Measurements from ENCODE around the gene SYNE2.

Gene SYNE2

GRCh38 chr14:63908667-63909264, 56.0 kb downstream of the SYNE2 start:
- DNase-seq = no peak

- DNase-seq = no peak
Observed at GRCh38 chr14:63909984-63910383, 57.2 kb downstream of the SYNE2 start.

GRCh38 chr14:63910583-63911363, 58.0 kb downstream of the SYNE2 start:
- no peak for DNase-seq

- no peak for DNase-seq
Observed at GRCh38 chr14:63911404-63911803, 58.6 kb downstream of the SYNE2 start.

GRCh38 chr14:63912286-63912685, 59.5 kb downstream of the SYNE2 start:
- no peak for DNase-seq

DNA sequence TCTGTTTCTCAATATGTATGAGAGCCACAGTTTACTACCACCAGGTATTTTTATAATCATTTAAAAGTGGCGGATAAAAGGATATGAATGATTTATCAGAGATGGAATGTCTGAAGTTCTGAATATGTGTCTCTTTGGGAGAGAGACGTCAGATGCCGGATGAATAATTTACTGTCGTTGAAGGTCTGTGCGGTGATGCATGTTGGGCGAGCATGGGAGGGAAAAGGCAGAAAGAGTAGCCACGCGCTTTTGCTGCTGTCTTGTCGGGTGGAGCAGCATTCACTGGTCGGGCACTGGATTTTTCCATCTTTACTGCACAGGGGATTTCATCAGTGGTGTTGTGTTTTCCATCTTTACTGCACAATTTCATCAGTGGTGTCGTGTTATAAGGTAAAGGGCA, 65.6 kb downstream of the SYNE2 start:
- no peak for DNase-seq

DNA sequence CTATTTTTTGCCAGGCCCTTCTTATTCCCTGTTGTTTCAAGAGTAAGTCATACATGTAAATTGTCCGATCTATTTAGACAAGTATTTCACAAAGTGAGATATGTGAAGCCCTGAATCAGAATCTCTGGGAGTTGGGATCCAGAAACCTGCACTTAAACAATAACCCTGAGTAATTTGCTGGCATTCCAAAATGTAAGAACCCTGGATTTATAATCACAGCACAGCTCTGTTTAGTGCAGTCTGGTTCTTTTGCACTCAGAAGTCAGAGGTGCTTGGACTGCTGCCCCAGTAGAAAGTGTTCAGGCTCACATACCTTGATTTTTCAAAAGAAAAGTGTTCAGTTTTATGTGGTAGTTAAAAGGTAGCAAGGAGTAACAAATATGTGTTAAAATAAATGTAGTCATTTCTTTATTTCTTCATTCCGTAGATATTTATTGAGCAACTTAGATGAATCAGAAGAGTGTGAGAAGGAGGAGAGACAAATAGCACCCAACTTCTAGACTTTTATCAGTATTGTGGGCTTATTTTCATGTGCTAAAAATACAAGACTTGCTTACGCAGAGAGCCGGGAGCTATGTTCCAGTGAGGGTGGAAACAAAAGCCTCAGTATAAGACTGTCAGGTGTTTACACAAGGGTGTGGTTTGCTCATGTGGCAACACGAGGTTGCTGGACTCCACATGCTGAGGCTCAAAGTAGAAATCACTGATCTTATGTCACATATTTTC, 70.1 kb downstream of the SYNE2 start:
- DNase-seq = no peak

DNA sequence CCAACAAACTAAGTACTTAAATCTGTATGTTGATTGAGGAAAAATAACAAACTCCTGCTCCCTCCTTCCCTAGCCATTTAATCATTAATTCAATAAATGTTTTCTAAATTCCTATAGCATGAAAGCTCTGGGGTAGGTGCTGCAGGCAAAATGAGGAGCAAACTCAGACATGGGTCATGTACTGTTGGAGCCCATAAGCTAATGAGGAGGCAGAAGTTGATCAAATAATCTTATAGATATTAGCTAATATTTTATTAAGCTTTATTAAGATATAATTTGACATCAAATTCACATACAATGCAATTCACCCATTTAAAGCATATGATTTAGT, 70.6 kb downstream of the SYNE2 start:
- no peak for DNase-seq

DNA sequence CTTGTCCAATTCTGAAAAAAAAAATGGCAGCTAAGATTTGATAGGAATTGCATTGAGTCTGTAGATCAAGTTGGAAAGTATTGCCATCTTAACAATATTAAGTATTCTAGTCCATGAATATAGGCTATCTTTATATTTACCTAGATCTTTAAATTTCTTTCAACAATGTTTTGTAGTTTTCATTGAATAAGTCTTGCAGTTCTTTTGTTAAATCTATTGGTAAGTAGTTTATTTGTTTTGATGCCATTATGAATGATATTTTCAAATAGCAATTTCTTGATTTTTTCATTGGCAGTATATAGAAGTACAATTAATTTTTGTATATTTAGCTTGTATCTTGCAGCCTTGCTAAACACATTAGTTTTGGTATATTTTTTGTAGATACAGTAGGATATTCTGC, 71.6 kb downstream of the SYNE2 start:
- no peak for DNase-seq

DNA sequence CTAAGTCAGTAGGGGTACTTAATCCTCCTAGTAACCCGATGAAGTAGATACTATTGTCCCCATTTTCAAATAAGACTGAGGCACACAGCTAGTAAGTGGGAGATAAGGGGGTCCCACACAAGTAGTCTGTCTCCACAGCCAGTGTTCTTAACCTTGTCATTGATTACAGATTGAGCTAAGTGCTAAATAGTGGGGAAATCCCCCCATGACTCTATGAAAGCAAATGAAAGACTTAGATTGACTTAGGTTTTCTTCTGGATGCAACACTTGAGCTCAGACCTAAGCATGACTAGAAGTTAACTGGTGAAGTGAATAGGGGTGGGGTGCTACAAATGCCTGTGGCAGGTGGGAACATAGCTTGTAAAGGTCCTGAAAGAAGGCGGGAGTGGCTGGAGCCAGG, 73.8 kb downstream of the SYNE2 start:
- no peak for DNase-seq

DNA sequence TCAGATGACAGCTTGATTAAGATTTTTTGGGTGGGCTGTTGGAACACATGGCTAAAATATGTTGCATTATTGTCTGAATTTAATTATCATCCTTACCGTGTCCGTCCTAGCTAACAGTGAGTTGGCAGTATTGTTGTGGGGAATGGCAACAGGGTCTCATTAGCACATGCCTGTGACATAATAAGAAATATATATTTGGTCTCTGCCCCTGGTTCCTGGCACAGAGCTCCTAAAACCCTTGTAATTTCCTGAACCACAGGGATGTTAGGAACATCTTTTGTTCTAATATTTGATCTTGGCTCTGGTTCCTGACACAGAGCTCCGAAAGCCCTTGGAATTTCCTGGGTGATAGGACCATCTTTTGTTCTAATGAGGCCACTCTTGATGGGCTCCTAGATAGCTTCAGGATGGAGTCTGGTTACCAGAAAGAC, 76.0 kb downstream of the SYNE2 start:
- no peak for DNase-seq

- DNase-seq = no peak
Observed at GRCh38 chr14:63933110-63933509, 80.3 kb downstream of the SYNE2 start.

DNA sequence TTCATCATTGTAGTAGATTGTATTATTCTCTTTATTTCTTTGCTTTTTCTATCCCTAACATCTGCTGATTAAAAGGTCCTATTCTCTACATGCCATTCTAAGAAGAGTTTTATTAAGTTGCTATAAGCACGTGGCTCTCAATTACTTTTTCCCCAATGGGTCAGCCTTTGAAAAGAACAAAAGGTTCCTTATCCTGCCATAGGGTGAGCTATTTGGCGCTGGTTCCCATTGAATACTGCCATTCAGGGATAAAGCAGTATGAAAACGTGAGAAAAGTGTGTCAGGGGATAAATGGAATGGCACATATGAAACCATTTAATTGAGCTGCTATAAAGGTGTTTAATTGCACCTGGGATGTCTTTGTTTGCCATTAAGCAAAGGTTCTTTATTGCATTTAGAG, 80.9 kb downstream of the SYNE2 start:
- DNase-seq = no peak

GRCh38 chr14:63938198-63939005, 85.6 kb downstream of the SYNE2 start:
- DNase-seq = no peak

DNA sequence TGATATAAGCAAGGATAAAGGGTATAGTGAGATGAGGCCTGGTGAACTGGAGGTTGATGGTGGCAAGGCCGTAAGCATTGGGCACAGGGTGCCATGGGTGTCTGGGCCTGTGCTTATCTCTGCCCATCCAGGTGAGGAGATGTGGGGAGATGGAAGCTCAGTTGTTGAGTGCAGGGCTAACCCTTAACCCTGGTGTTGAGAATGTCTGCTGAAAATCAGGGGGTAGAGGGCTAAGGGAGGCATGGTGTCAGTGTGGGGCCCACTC, 86.1 kb downstream of the SYNE2 start:
- DNase-seq = no peak

DNA sequence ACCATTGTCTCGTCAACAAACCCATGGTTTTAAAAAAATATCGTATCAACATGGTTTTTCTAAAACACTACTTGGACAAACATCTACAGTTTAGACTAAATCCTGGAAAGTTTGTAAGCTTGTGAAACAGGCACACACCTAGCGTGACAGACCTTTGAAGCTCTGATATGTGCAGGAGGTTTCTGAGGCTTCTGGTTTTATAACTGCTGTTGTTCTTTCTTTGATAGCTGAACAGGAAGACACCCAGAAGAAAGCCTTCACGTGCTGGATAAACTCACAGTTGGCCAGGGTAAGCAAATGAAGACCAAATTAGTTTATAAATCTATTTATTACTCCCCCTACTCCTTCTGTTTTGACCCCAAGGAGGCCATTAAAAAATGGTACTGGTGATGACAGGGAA, 87.6 kb downstream of the SYNE2 start:
- DNase-seq = no peak

DNA sequence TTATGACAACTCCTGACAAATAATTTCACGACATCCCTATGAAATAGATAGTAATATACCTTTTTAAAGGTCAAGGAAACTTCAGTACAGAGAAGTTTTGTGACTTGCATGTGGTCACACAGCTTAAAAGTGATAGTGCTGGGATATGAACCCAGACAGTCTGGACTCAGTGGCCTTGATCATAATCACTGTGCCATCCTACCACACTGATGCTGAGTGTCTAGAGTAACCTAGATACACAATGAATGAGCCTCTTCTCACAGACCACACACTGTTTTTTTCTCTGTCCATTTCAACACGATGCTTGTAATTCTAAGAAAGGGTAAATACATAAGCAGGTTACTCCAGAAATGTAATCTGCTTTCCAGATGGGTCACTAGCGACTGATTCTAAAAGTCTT, 88.2 kb downstream of the SYNE2 start:
- no peak for DNase-seq

GRCh38 chr14:63949696-63950095, 96.9 kb downstream of the SYNE2 start:
- no peak for DNase-seq

- no peak for DNase-seq
Observed at GRCh38 chr14:63951021-63951420, 98.2 kb downstream of the SYNE2 start.

GRCh38 chr14:63951429-63951828, 98.6 kb downstream of the SYNE2 start:
- DNase-seq = no peak

DNA sequence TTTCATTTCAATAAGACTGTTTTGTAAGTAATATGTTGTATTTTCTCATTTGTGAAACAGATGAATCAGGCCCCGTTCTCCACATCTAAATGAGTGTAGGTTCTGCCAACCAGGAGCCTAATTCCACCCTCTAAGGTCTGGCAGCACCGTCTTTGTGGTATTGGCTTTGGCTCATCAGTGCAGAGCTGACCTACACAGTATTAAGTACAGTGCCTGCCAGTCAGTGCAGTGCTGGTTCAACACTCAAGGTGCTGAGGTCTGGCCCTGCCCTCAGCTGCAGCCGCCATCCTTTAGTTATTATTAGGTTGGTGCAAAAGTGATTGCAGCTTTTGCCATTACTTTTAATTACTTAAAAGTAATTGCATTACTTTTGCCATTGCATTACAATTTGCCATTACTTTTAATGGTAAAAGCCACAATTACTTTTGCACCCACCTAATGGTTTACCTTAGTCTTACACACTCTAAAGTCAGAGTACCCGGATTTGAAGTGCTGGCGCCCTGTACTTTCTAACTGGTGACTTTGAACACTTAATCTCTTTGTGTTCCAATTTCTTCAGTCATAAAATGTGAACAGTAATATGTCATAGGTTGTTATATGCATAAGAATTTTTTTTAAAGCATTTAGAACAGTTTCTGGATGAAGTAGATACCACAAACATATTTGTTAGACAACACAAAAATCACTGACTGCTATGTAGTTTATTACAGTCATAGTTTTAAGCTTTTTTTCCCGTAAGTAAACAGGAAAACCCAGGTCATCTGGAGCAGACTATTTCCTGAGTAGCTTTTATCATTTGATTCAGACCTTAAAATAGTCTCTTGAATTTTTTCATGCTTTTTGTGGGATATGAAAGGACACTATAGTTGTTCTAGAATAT, 99.5 kb downstream of the SYNE2 start:
- no peak for DNase-seq
